Measurements from ENCODE around the gene SOX5. TPM values are rescaled to one million over a fixed set of nuclear protein-coding genes. Genes with fewer than 3 reads are reported as not detected.

Gene SOX5
- total RNA-seq, 1 donor from 2014 or later = 2.9 TPM

DNA sequence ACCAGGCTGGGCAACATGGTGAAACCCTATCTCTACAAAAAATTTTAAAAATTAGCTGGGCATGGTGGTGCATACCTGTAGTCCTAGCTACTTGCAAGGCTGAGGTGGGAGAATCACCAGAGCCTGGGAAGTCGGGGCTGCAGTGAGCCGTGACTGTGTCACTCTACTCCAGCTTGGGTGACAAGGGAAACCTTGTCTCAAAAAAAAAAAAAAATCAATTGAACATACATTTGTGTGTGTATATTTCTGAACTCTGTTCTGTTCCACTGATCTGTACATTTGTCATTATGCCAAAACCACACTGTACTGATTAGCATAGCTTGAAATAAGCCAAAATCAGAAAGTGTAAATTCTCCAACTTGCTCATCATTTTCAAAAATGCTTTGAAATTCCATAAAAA is 254.6 kb downstream of the SOX5 start:
- H3K36me3 ChIP-seq = no peaks in the 10 kb centered on the region
- DNase-seq = no peak
- peaks cover 39% of the 10 kb centered on the region for H3K9me3 ChIP-seq (replicated peaks)
- no peak overlapping the region for H3K27ac ChIP-seq (replicated peaks)
- TF ChIP-seq, protein P1, sequence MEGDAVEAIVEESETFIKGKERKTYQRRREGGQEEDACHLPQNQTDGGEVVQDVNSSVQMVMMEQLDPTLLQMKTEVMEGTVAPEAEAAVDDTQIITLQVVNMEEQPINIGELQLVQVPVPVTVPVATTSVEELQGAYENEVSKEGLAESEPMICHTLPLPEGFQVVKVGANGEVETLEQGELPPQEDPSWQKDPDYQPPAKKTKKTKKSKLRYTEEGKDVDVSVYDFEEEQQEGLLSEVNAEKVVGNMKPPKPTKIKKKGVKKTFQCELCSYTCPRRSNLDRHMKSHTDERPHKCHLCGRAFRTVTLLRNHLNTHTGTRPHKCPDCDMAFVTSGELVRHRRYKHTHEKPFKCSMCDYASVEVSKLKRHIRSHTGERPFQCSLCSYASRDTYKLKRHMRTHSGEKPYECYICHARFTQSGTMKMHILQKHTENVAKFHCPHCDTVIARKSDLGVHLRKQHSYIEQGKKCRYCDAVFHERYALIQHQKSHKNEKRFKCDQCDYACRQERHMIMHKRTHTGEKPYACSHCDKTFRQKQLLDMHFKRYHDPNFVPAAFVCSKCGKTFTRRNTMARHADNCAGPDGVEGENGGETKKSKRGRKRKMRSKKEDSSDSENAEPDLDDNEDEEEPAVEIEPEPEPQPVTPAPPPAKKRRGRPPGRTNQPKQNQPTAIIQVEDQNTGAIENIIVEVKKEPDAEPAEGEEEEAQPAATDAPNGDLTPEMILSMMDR (IDR thresholded peaks at IDR 0.05; ENCODE audit: borderline replicate concordance) = no peak
- H3K4me1 ChIP-seq = no peaks in the 10 kb centered on the region
- intact Hi-C loops (cut with micrococcal nuclease) = no loop called here
- H3K4me3 ChIP-seq = no peak overlapping the region
- H3K27me3 ChIP-seq (ENCODE audit: low read depth) = no peaks in the 10 kb centered on the region

DNA sequence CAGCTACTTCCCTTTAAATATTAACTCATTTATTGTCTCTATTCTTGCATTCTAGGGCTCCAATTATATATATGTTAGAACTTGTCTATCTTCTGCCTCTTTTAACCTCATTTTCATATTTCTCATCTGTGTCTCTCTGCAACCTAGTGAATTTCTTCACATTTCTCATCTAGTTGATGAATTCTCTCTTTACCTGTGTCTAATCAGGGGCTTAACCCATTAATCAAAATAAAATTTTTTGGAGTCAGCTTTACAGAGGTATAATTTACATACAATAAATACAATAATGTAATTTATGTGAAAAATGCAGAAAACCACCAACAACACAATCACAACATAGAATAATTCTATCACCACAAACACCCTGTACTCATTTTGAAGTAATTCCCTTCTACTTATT is 255.2 kb downstream of the SOX5 start:
- no peak overlapping the region for H3K27ac ChIP-seq (replicated peaks)
- H3K27me3 ChIP-seq (ENCODE audit: low read depth) = no peaks in the 10 kb centered on the region
- TF ChIP-seq, protein P1 (IDR thresholded peaks at IDR 0.05; ENCODE audit: borderline replicate concordance) = no peak
- no peaks in the 10 kb centered on the region for H3K4me1 ChIP-seq
- no peak for DNase-seq
- no peak overlapping the region for H3K4me3 ChIP-seq
- intact Hi-C loops (cut with micrococcal nuclease) = no loop called here
- H3K9me3 ChIP-seq (replicated peaks) = peaks cover 39% of the 10 kb centered on the region
- no peaks in the 10 kb centered on the region for H3K36me3 ChIP-seq

DNA sequence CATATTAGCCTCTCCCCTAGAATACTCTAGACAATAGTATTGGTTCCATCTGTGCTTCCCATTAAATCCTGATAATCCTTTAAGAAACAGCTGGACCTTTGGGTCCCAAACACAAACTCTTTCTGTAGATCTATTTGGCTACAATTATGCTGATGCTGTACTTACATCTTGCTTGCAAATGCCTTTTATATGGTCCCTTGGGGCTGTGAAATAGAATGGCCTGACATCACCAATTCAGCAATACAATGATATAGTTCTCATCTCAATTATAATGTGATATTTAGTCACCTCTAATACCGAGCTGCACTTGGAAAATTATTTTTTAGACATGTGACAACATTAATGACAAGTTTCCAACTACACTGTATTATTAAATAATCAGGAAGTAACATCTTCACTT is 261.5 kb downstream of the SOX5 start:
- intact Hi-C loops (cut with micrococcal nuclease) = no loop called here
- H3K4me3 ChIP-seq = no peak overlapping the region
- H3K36me3 ChIP-seq = no peaks in the 10 kb centered on the region
- H3K27me3 ChIP-seq (ENCODE audit: low read depth) = no peaks in the 10 kb centered on the region
- TF ChIP-seq, protein P1 (IDR thresholded peaks at IDR 0.05; ENCODE audit: borderline replicate concordance) = no peak
- no peaks in the 10 kb centered on the region for H3K4me1 ChIP-seq
- no peak overlapping the region for H3K27ac ChIP-seq (replicated peaks)
- no peaks in the 10 kb centered on the region for H3K9me3 ChIP-seq (replicated peaks)
- no peak for DNase-seq

DNA sequence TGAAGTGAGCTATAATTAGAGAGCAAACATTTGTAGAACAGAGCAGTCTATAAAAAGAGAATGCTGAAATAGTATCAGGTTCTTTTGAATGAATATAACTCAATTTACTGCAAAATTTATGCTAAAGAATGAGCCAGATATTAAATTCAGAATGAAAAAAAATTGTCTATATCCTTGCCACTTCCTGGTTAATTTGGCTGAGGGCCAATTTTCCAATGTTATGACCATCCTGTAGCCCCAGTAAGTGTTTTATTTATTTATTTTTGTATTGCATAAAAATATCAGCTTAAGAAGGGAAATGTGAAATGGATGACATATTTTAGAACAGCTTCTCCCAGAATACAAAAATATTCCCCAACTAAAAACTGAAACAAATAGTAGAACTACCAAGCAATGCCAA is 263.4 kb downstream of the SOX5 start:
- H3K4me1 ChIP-seq = no peaks in the 10 kb centered on the region
- no peaks in the 10 kb centered on the region for H3K27me3 ChIP-seq (ENCODE audit: low read depth)
- intact Hi-C loops (cut with micrococcal nuclease) = no loop called here

DNA sequence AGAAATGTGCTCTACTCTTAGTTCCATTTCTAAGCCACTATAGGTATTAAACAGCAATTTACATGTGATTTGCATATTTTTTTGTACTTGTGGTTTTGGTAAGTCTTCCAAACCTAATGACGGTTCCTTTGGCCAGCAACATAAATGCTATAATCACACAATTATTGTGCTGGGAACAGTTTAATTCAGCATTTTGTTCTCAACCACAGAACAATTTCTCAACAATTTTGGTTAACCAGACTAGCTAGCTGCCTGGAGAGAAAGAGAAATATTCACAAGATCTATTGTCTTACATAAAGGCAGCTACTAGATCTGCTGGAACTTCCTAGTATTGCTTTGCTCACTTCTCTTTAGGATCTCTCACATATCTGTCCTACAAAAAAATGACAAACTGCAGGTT is 265.3 kb downstream of the SOX5 start:
- H3K36me3 ChIP-seq = no peaks in the 10 kb centered on the region
- H3K4me3 ChIP-seq = no peak overlapping the region
- H3K27me3 ChIP-seq (ENCODE audit: low read depth) = no peaks in the 10 kb centered on the region
- intact Hi-C loops (cut with micrococcal nuclease) = no loop called here
- no peaks in the 10 kb centered on the region for H3K4me1 ChIP-seq
- H3K27ac ChIP-seq (replicated peaks) = no peak overlapping the region
- H3K9me3 ChIP-seq (replicated peaks) = peaks cover 28% of the 10 kb centered on the region
- no peak for DNase-seq
- TF ChIP-seq, protein P1 (IDR thresholded peaks at IDR 0.05; ENCODE audit: borderline replicate concordance) = no peak

More for the DNA sequence above, 263.4 kb downstream of the SOX5 start:
- TF ChIP-seq, protein P1 (IDR thresholded peaks at IDR 0.05; ENCODE audit: borderline replicate concordance) = no peak
- DNase-seq = no peak
- no peak overlapping the region for H3K27ac ChIP-seq (replicated peaks)
- H3K36me3 ChIP-seq = no peaks in the 10 kb centered on the region
- H3K4me3 ChIP-seq = no peak overlapping the region
- H3K9me3 ChIP-seq (replicated peaks) = peaks cover 11% of the 10 kb centered on the region

DNA sequence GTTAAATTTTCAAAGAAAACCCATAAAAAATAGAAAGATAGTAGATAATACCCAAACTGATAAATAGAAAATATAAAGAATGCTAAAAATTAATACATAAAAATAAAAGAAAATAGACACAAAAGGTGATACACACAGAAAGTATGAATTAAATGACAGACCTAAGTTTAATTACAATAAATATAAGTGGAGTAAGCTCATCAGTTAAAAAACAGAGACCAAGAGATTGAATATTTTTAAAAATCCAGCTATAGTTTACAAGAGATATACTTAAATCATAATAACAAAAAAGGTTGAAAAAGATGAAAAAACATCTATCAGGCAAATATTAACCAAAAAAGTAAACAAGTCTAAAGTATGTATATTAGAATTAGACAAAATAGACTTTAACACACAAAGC is 268.2 kb downstream of the SOX5 start:
- intact Hi-C loops (cut with micrococcal nuclease) = no loop called here
- H3K27me3 ChIP-seq (ENCODE audit: low read depth) = no peaks in the 10 kb centered on the region
- DNase-seq = no peak
- H3K27ac ChIP-seq (replicated peaks) = no peak overlapping the region
- no peaks in the 10 kb centered on the region for H3K4me1 ChIP-seq
- peaks cover 28% of the 10 kb centered on the region for H3K9me3 ChIP-seq (replicated peaks)
- no peaks in the 10 kb centered on the region for H3K36me3 ChIP-seq
- TF ChIP-seq, protein P1 (IDR thresholded peaks at IDR 0.05; ENCODE audit: borderline replicate concordance) = no peak
- no peak overlapping the region for H3K4me3 ChIP-seq

All from left ventricle myocardium inferior (tissue), 1 donor.